Epithelial cell of esophagus (primary cell): Measurements from ENCODE around the gene MITF.
A peak's percentile ranks its signal among the peaks of the same experiment; 100 is the strongest.
"Not testable (repeated sequence)": the region's sequence is repeated elsewhere in the genome, so short reads cannot be mapped to it uniquely, and the experiment has no call there.

Experiments used
- DNase-seq: peaks from one replicate; pipeline ENCODE4 v3.0.0; 2010; ENCODE audit warnings: low read depth
- H3K4me3 ChIP-seq: 2 replicates; pipeline ENCODE4 v1.5.1; 2011; ENCODE audit warnings: mild to moderate bottlenecking, low read length, control low read depth
- TF ChIP-seq, protein P1 (sequence below): IDR thresholded peaks from 2 replicates; pipeline ENCODE4 v1.5.1; 2011; ENCODE audit warnings: low read depth, mild to moderate bottlenecking, low read length, control low read depth, inconsistent platforms; ENCODE audit not compliant: insufficient read depth; ENCODE audit errors: missing control alignments

The MITF gene

DNA sequence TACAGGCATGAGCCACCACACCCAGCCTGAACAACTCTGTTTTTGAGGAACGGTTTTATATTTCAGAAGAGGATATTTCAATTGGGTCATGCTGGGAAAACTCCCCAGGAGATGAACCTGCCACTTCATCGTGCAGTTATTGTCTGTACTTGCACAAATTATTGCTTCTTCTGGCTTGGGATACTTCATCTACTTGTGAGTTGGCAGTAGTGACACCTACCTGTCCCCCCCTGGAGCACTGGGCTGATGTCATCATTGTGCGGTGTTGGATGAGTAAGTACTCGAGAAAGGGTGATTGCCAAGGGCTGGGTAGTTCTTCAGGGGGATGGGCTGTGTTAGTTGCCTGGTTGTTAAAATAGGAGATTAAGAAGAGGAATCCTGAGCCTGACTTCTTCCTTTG, 175.1 kb downstream of the MITF start:
- peak; percentile 99 for DNase-seq
- TF ChIP-seq, protein P1, sequence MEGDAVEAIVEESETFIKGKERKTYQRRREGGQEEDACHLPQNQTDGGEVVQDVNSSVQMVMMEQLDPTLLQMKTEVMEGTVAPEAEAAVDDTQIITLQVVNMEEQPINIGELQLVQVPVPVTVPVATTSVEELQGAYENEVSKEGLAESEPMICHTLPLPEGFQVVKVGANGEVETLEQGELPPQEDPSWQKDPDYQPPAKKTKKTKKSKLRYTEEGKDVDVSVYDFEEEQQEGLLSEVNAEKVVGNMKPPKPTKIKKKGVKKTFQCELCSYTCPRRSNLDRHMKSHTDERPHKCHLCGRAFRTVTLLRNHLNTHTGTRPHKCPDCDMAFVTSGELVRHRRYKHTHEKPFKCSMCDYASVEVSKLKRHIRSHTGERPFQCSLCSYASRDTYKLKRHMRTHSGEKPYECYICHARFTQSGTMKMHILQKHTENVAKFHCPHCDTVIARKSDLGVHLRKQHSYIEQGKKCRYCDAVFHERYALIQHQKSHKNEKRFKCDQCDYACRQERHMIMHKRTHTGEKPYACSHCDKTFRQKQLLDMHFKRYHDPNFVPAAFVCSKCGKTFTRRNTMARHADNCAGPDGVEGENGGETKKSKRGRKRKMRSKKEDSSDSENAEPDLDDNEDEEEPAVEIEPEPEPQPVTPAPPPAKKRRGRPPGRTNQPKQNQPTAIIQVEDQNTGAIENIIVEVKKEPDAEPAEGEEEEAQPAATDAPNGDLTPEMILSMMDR: no peak
- H3K4me3 ChIP-seq: no peak overlapping the region

DNA sequence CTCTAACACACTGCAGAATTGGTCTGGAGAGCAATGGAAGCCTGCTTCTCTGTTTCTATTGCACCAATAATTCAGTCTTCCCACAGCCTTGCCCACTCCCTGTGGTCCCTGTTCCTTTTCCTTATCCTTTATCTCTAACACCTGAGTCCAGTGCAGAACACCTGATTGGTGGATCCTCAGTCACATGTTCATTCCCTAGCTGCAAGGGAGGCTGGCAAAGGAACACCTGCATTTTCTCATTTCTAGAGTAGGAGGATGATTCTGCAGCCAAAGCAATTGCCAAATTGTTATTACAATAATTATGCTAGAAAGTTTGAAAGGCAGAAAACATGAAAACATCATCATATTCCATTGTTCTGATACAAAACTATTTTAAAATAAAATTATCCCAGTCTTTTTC, 176.5 kb downstream of the MITF start:
- DNase-seq: no peak
- no peak overlapping the region for H3K4me3 ChIP-seq
- TF ChIP-seq, protein P1: no peak

DNA sequence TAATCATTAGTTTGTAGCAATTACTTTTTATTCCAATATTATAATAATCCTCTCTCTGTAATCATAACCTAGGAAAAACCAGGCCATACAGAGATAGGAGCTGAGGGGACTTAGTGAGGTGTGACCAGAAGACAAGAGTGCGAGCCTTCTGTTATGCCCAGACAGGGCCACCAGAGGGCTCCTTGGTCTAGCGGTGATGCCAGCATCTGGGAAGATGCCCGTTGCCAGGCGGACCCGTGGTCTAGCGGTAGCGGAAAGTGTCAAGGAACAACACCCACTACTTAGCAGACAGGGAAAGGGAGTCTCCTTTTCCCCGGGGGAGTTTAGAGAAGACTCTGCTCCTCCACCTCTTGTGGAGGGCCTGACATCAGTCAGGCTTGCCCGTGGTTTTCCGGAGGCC, 180.7 kb downstream of the MITF start:
- not testable (repeated sequence) for DNase-seq, H3K4me3 ChIP-seq
- TF ChIP-seq, protein P1: peak; percentile 30

DNA sequence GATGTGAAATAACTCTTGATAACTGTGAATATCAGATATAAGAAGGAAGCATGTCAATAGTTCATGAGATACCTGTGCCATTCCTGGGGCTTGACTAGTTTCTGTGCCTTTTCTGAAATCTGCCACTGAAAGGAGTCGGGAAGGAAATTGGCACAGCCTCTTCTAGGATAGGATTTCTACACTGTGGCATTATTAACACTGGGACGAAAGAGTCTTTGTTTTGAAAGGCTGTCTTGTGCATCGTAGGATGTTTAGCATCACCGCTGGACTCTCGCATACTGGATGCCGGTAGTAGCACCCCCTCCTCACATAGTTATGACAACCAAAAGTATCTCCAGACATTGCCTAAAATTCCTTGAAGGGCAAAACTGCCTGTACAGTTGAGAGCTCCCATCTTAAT, 182.4 kb downstream of the MITF start:
- no peak for DNase-seq
- TF ChIP-seq, protein P1: no peak
- H3K4me3 ChIP-seq: no peak overlapping the region

DNA sequence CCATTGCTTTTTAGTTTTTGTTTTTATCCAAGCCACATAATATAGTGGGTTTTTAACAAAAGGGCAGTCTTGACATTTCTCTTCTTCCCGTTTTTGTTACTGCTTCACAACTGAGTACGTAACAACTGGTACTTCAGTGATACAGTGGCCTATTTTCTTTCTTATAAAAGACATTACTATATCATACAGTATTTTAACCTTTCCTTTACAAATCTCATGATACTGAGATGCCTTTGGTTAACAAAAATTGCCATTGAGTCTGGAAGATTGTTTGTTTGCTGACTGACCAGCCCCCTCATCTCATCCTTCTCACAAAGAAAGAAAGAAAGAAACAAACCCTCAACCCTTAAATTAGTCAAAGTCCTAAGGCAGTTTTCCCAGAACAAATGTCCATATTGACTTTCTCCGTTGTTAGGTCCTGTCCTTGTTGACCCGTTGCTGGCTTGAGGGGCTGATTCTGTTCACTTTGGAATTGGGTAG, 183.3 kb downstream of the MITF start:
- DNase-seq: no peak
- TF ChIP-seq, protein P1: no peak
- H3K4me3 ChIP-seq: no peak overlapping the region

DNA sequence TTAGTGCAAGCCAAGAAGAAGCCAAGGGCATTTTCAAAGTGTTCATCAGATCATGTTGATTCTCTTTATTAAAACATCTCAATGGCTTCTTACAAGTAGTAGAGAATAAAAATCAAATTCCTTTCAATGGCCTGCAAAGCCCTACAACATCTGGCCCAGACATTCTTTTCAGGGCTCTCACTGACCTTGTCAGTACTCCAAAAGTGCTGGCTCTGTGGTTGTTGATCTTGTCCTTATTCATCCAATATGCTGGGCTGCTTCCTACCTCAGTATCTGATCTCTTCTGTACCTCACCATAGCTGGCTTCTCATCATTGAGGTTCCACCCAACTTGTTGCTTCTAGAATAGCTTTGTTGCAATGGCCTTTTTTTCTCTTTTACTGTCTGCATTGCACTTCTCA, 186.2 kb downstream of the MITF start:
- H3K4me3 ChIP-seq: no peak overlapping the region
- DNase-seq: no peak

DNA sequence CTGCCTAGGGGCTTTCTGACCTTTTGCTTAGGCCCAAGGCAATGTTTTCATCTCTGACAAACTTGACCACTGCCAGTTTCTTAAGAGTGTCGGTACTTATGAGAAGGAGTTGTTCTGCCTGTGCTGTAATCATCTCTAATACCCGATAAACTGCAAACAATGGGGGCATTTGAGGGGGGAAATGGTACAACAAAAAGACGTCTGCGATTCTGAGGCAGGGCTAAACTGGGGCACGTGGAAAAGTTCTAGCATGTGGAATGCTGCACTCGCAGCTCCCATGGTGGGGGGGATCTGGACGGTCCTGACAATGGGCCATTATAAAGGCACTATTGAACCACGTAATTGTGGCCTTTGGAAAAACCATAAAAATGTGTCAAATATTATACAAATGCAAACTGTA, 187.1 kb downstream of the MITF start:
- DNase-seq: no peak

More for the DNA sequence above, 186.2 kb downstream of the MITF start:
- TF ChIP-seq, protein P1: no peak

More for the DNA sequence above, 187.1 kb downstream of the MITF start:
- TF ChIP-seq, protein P1: no peak
- H3K4me3 ChIP-seq: no peak overlapping the region
